NCI-H2227 (cell line): Measurements from ENCODE around the gene DMRTA1.
"Not testable (repeated sequence)": the region's sequence is repeated elsewhere in the genome, so short reads cannot be mapped to it uniquely, and the experiment has no call there.

ENCODE experiments used
- DNase-seq: peaks from one replicate; lab custom pipeline; 2025; ENCODE audit not compliant: unreplicated experiment; lab: John Stamatoyannopoulos, UW

The DMRTA1 gene

DNA sequence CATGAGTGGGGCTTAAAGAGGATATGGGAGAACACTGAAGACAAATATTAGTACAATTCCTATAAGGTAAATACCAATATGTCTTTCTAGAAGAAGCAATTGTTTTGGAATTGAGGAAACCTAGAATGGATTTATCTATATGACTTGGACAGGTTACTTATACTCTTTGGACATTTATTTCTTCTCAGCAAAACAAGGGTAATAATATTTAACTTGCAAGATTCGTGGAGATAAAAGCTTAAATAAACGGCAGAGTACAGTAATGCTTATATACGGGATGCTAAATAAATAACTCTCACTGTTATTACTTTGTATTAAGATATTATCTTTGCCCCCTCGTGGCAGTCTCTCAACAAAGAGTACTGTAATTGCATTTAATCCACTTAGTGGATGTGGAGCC is 8.6 kb downstream of the DMRTA1 start:
- DNase-seq, result no peak

DNA sequence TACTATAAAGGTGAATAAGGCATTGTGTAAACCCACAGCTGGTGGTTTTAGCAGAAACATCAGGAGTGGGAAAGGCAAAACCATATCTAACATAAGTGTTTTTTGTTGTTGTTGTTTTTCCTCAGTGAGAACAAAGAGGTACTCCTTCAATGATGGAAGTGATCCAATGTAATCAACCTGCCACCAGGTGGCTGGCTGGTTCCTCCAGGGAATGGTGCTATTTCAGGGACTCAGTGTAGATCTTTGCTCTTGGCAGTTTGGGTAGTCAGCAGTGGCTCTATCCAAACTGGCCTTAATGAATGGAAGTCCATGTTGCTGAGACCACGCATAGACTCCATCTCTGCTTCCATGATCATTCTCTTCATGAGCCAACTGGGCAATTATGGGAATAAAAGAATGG is 10.8 kb downstream of the DMRTA1 start:
- DNase-seq, result no peak

DNA sequence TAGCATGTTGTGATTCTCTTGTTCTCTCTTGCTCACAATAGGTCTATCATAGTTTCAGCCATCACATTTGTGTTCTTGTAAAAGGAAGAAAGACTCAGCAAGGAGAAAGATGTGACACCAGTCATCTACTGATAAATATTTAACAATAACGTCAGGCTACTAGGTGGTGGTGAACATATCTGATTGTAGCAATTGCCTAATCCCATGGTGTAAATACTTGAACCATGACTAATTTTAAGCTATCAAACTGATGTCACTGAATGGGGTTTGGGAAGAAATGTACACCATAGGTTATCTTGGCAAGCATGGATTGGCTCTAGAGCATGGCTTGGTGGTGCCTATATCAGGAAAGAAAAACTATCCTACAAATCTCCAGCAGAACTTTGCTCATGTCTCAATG is 16.6 kb downstream of the DMRTA1 start:
- no peak for DNase-seq

DNA sequence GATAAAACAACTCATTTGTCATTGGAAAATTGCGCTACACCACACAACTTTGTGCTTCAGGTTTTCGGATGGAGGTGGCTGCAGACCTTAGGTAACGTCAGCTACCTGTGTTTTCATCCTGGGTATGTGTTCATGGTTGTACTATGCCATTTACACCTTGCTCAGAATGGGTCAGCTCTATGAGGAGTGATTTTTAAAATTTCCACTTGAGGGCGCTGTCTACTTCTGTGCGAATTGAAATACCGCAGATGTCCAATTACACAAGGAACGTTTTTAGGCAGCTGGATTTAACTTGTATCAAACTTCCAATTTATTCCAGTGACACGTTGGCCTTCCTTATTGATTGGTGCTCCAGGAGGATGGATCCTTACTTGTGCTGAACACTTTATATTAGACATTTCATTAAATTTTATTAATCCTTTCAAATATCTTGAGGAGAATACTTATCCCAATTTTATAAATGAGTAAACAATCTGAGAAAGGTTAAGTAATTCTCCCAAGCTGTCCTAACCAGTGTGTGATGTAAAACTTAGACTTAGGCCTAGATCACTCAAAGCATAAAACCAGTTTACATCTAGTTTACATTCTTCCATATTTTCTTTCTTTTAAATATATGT is 23.4 kb downstream of the DMRTA1 start:
- DNase-seq, result no peak

DNA sequence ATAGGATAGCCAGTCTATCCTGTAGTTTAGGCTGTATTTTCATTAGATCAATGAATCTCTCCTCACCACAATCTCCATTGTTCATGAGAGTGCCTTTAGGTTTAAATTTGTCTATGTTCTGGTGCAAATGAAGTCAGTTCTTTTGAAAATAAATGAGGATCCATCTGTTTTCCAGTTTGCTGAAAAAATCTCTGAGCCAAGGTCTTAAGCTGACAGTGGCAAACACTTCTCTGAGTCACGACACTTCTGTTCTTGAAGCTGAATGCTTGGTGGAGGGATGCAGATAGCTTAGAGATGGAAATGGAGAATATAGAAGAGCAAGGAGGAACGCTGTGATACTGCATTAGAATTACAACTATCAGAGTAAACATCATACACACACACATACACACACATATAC is 34.9 kb downstream of the DMRTA1 start:
- DNase-seq, result no peak

DNA sequence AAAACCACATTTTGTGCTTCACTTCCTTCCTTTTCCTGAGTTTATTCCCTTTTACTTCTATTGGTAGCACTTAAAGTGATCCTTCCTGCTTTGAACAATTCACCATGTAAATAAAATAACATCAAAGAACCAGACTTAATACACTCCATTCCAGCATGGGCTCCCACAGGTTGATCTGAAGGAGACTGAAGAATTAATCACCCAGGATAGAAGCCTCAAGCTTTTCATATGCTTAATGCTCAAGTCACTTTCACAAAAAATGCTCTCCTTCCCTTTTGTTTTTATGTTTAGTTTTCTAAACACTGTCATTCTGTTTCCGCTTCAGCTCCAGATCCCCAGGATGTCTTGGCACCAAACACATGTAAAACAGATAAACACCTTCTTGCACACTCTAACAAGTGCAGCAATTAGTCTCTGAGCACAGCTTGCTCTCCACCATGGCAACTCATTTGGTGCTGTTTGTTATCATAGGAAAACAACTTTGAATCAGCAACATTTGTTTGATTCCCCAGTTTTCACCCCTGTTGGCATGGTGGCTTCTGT is 37.0 kb downstream of the DMRTA1 start:
- no peak for DNase-seq

DNA sequence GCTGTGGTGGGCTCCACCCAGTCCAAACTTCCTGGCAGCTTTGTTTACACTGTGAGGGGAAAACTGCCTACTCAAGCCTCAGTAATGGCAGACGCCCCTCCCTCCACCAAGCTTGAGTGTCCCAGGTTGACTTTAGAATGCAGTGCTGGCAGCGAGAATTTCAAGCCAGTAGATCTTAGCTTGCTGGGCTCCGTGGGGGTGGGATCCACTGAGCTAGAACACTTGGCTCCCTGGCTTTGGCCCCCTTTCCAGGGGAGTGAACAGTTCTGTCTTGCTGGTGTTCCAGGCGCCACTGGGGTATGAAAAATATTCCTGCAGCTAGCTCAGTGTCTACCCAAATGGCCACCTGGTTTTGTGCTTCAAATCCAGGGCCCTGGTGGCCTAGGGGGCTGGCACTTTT is 49.6 kb downstream of the DMRTA1 start:
- DNase-seq, result not testable (repeated sequence)
